ENCODE results near the gene RHOG.

The RHOG gene

GRCh38 chr11:3833449-3833848, 7.3 kb downstream of the RHOG start:
- Histone ChIP-seq H3K27me3 (replicated peaks; ENCODE audit: insufficient read depth, low read length) (no peaks in the 10 kb centered on the region), H3K27ac (ENCODE audit: low read length) (no peak overlapping the region), H3K79me2 (ENCODE audit: low read length) (peaks cover 86% of the 10 kb centered on the region), H2AFZ (ENCODE audit: low read length) (no peak overlapping the region), H3K9me2 (replicated peaks; ENCODE audit: insufficient read depth, low read length) (no peaks in the 10 kb centered on the region), H4K20me1 (ENCODE audit: insufficient read depth, low read length) (0 out of 2 replicates have a peak, but pooled peaks cover 10% of the 10 kb centered on the region), H3K4me1 (ENCODE audit: low read length) (peaks cover 15% of the 10 kb centered on the region), H3K9me3 (replicated peaks; ENCODE audit: insufficient read depth, low read length) (no peaks in the 10 kb centered on the region), H3K4me3 (ENCODE audit: low read length) (no peak overlapping the region), H3K9ac (ENCODE audit: low read length) (no peak overlapping the region), H3K4me2 (ENCODE audit: low read depth, low read length) (no peak overlapping the region), H3F3A (ENCODE audit: insufficient read depth, low read length) (no peaks in the 10 kb centered on the region), H3K36me3 (replicated peaks; ENCODE audit: insufficient read depth, low read length) (peaks cover 4% of the 10 kb centered on the region; the same call in 1 of the 2 replicates)
- TF ChIP-seq EZH2 (optimal IDR thresholded peaks at IDR 0.05; ENCODE audit: low read depth, low read length) = no peak
- TF ChIP-seq CTCF (IDR thresholded peaks at IDR 0.05; ENCODE audit: low read length) = no peak
- TF ChIP-seq EZH2phosphoT487 (IDR thresholded peaks at IDR 0.05; ENCODE audit: low read length) = no peak
- no peak for DNase-seq

GRCh38 chr11:3832816-3833215, 7.9 kb downstream of the RHOG start:
- Histone ChIP-seq H3K79me2 (ENCODE audit: low read length) (peaks cover 81% of the 10 kb centered on the region), H4K20me1 (ENCODE audit: insufficient read depth, low read length) (0 out of 2 replicates have a peak, but pooled peaks cover 10% of the 10 kb centered on the region)
- no peak for TF ChIP-seq EZH2 (optimal IDR thresholded peaks at IDR 0.05; ENCODE audit: low read depth, low read length)
- no peak for TF ChIP-seq EZH2phosphoT487 (IDR thresholded peaks at IDR 0.05; ENCODE audit: low read length)
- no peak for TF ChIP-seq CTCF (IDR thresholded peaks at IDR 0.05; ENCODE audit: low read length)

GRCh38 chr11:3831378-3832239, 9.2 kb downstream of the RHOG start:
- peaks cover 72% of the 10 kb centered on the region for H3K79me2 ChIP-seq (ENCODE audit: low read length)
- no peak overlapping the region for H2AFZ ChIP-seq (ENCODE audit: low read length)
- H3K4me3 ChIP-seq (ENCODE audit: low read length) = no peak overlapping the region
- H3K9me2 ChIP-seq (replicated peaks; ENCODE audit: insufficient read depth, low read length) = no peaks in the 10 kb centered on the region
- no peak overlapping the region for H3K27ac ChIP-seq (ENCODE audit: low read length)
- H3K9me3 ChIP-seq (replicated peaks; ENCODE audit: insufficient read depth, low read length) = no peaks in the 10 kb centered on the region
- 0 out of 2 replicates have a peak, but pooled peaks cover 6% of the 10 kb centered on the region for H4K20me1 ChIP-seq (ENCODE audit: insufficient read depth, low read length)
- H3K9ac ChIP-seq (ENCODE audit: low read length) = no peak overlapping the region
- 0 out of 2 replicates have a peak, but pooled peaks cover 4% of the 10 kb centered on the region for H3K36me3 ChIP-seq (replicated peaks; ENCODE audit: insufficient read depth, low read length)
- TF ChIP-seq EZH2phosphoT487 (IDR thresholded peaks at IDR 0.05; ENCODE audit: low read length) (no peak), EZH2 (optimal IDR thresholded peaks at IDR 0.05; ENCODE audit: low read depth, low read length) (no peak), CTCF (IDR thresholded peaks at IDR 0.05; ENCODE audit: low read length) (no peak)
- H3K27me3 ChIP-seq (replicated peaks; ENCODE audit: insufficient read depth, low read length) = no peaks in the 10 kb centered on the region
- no peak for DNase-seq
- no peak overlapping the region for H3K4me2 ChIP-seq (ENCODE audit: low read depth, low read length)
- H3F3A ChIP-seq (ENCODE audit: insufficient read depth, low read length) = no peaks in the 10 kb centered on the region
- H3K4me1 ChIP-seq (ENCODE audit: low read length) = no peaks in the 10 kb centered on the region

More at GRCh38 chr11:3832816-3833215, 7.9 kb downstream of the RHOG start:
- H3K9ac ChIP-seq (ENCODE audit: low read length) = no peak overlapping the region
- H3K4me3 ChIP-seq (ENCODE audit: low read length) = no peak overlapping the region
- H3K4me1 ChIP-seq (ENCODE audit: low read length) = peaks cover 9% of the 10 kb centered on the region; the same call in 1 of the 2 replicates
- H3F3A ChIP-seq (ENCODE audit: insufficient read depth, low read length) = no peaks in the 10 kb centered on the region
- DNase-seq = no peak
- H2AFZ ChIP-seq (ENCODE audit: low read length) = no peak overlapping the region
- H3K36me3 ChIP-seq (replicated peaks; ENCODE audit: insufficient read depth, low read length) = 0 out of 2 replicates have a peak, but pooled peaks cover 4% of the 10 kb centered on the region
- H3K9me2 ChIP-seq (replicated peaks; ENCODE audit: insufficient read depth, low read length) = no peaks in the 10 kb centered on the region
- no peaks in the 10 kb centered on the region for H3K27me3 ChIP-seq (replicated peaks; ENCODE audit: insufficient read depth, low read length)
- no peaks in the 10 kb centered on the region for H3K9me3 ChIP-seq (replicated peaks; ENCODE audit: insufficient read depth, low read length)
- no peak overlapping the region for H3K27ac ChIP-seq (ENCODE audit: low read length)
- no peak overlapping the region for H3K4me2 ChIP-seq (ENCODE audit: low read depth, low read length)

Measured in MM.1S (cell line).